Activated CD8-positive, alpha-beta memory T cell treated with anti-CD3 and anti-CD28 coated beads, Interleukin-2, amount 50 U/mL, for 24 hours (primary cell): Measurements from ENCODE around the gene LRRC75B.
"Not testable (repeated sequence)": the region's sequence is repeated elsewhere in the genome, so short reads cannot be mapped to it uniquely, and the experiment has no call there.

Experiments
- DNase-seq: peaks from one replicate; pipeline ENCODE4 v3.0.0-alpha.2; 2020; ENCODE audit errors: extremely low read depth

Gene LRRC75B

GRCh38 chr22:24602105-24602749 lies 9.4 kb upstream of the LRRC75B start:
- DNase-seq = not testable (repeated sequence)

GRCh38 chr22:24601217-24602104 lies 8.6 kb upstream of the LRRC75B start:
- no peak for DNase-seq

GRCh38 chr22:24599958-24600715 lies 7.3 kb upstream of the LRRC75B start:
- not testable (repeated sequence) for DNase-seq

GRCh38 chr22:24599514-24599913 lies 6.6 kb upstream of the LRRC75B start:
- no peak for DNase-seq

- not testable (repeated sequence) for DNase-seq
These were observed 4.2 kb upstream of the LRRC75B start for GRCh38 chr22:24597076-24597475.

- no peak for DNase-seq
These were observed 3.0 kb upstream of the LRRC75B start for GRCh38 chr22:24595863-24596262.

- no peak for DNase-seq
These were observed 2.4 kb upstream of the LRRC75B start for GRCh38 chr22:24595228-24595627.

GRCh38 chr22:24594569-24595120 lies 1.8 kb upstream of the LRRC75B start:
- no peak for DNase-seq

GRCh38 chr22:24593836-24594568 lies 1.1 kb upstream of the LRRC75B start:
- DNase-seq = no peak

GRCh38 chr22:24593559-24593835 lies 624 bp upstream of the LRRC75B start:
- not testable (repeated sequence) for DNase-seq

GRCh38 chr22:24592058-24592850 lies 619 bp downstream of the LRRC75B start:
- DNase-seq = no peak

- DNase-seq = no peak
These were observed 1.5 kb downstream of the LRRC75B start for GRCh38 chr22:24591286-24591830.

GRCh38 chr22:24590596-24591173 lies 2.2 kb downstream of the LRRC75B start:
- DNase-seq = no peak

- no peak for DNase-seq
These were observed 3.3 kb downstream of the LRRC75B start for GRCh38 chr22:24589518-24590030.

- no peak for DNase-seq
These were observed 4.0 kb downstream of the LRRC75B start for GRCh38 chr22:24588757-24589481.

GRCh38 chr22:24588381-24588756 lies 4.5 kb downstream of the LRRC75B start:
- no peak for DNase-seq

- no peak for DNase-seq
These were observed 4.9 kb downstream of the LRRC75B start for GRCh38 chr22:24587948-24588347.

- DNase-seq = no peak
These were observed 5.6 kb downstream of the LRRC75B start for GRCh38 chr22:24587251-24587650.

- DNase-seq = no peak
These were observed 6.8 kb downstream of the LRRC75B start for GRCh38 chr22:24585927-24586546.
